ENCODE measurements around the gene ACTN4. TPM values are rescaled to one million over a fixed set of nuclear protein-coding genes. Genes with fewer than 3 reads are reported as not detected.

The ACTN4 gene
- total and polyA plus RNA-seq, 2 donors (not counting 1 experiment from before 2014, with no cell fraction given), result 108 to 164 TPM

GRCh38 chr19:38662537-38663155 lies 15.2 kb downstream of the ACTN4 start:
- Mint-ChIP-seq H3K4me3 (no peak overlapping the region), H3K27me3 (no peaks in the 10 kb centered on the region)

More at GRCh38 chr19:38662537-38663155, 15.2 kb downstream of the ACTN4 start:
- H3K27ac ChIP-seq (ENCODE audit: low read length in 2 of 2), result no peak overlapping the region
- DNase-seq, result no peak
- H3K27me3 ChIP-seq (replicated peaks in 1 of 4; ENCODE audit: control extremely low read depth in 1 of 4, control insufficient read depth in 3 of 4, insufficient read depth in 4 of 4, low read length in 3 of 4), result no peaks in the 10 kb centered on the region
- peaks cover 0 to 17% of the 10 kb centered on the region in 2 experiments for H3K36me3 ChIP-seq (replicated peaks in 1 of 2; ENCODE audit: control extremely low read depth in 1 of 2, control insufficient read depth in 1 of 2, extremely low read depth in 1 of 2, insufficient read depth in 2 of 2, low read length in 1 of 2)
- H3K9ac ChIP-seq (ENCODE audit: low read length), result no peak overlapping the region
- no peak for ATAC-seq (ENCODE audit: low read depth)
- peaks cover 52% of the 10 kb centered on the region for H3K4me1 Mint-ChIP-seq
- no peak overlapping the region for H3K4me2 ChIP-seq (replicated peaks; ENCODE audit: low read depth, low read length, poor library complexity, severe bottlenecking)
- TF ChIP-seq EZH2 (IDR thresholded peaks at IDR 0.05; ENCODE audit: borderline replicate concordance, insufficient read depth, low read depth, low read length, poor library complexity, severe bottlenecking) (no peak), CTCF (IDR thresholded peaks at IDR 0.05) (no peak)
- H3K4me1 ChIP-seq (ENCODE audit: control insufficient read depth in 2 of 2, insufficient read depth in 2 of 2, low read length in 2 of 2), result peaks cover 37 to 39% of the 10 kb centered on the region in 2 donors
- H3K9me3 Mint-ChIP-seq (ENCODE audit: insufficient read depth), result no peaks in the 10 kb centered on the region
- H3K9me3 ChIP-seq (ENCODE audit: control extremely low read depth in 1 of 3, control insufficient read depth in 2 of 3, insufficient read depth in 1 of 3, low read length in 2 of 3), result no peaks in the 10 kb centered on the region
- CTCF ChIA-PET, result interaction anchor here (1.1 to 1.6 kb wide), 2 partner anchors 20 to 26 kb away, joined by 3 to 6 read pairs; no protein-coding TSS in a partner anchor
- H3K4me3 ChIP-seq (ENCODE audit: control extremely low read depth in 1 of 5, extremely low read depth in 1 of 5, insufficient read depth in 1 of 5, low read depth in 2 of 5, low read length in 4 of 5), result no peak overlapping the region
- no peak overlapping the region for H3K27ac Mint-ChIP-seq
- 96% methylated on average over 4 of the region's 7 CpGs for WGBS (ENCODE audit: insufficient coverage)
- H2AFZ ChIP-seq (ENCODE audit: insufficient read depth, low read depth, low read length, poor library complexity, severe bottlenecking), result no peak overlapping the region
- peaks cover 42% of the 10 kb centered on the region for H4K20me1 ChIP-seq (ENCODE audit: control insufficient read depth, insufficient read depth, low read length, poor library complexity, severe bottlenecking)
- intact Hi-C loops (cut with micrococcal nuclease), result no loop called here
- peaks cover 100% of the 10 kb centered on the region for H3K79me2 ChIP-seq (ENCODE audit: control insufficient read depth, insufficient read depth, low read length)
- POLR2A ChIA-PET, result no interaction called here

Measured in B cell (primary cell).